Activated CD8-positive, alpha-beta memory T cell treated with anti-CD3 and anti-CD28 coated beads, Interleukin-2, amount 50 U/mL, for 48 hours (primary cell): ENCODE results near the gene BIRC5.

Source experiments
- DNase-seq: peaks from one replicate; pipeline ENCODE4 v3.0.0-alpha.2; 2020

Gene BIRC5

GRCh38 chr17:78184868-78185267 is 29.2 kb upstream of the BIRC5 start:
- DNase-seq, result no peak

GRCh38 chr17:78185981-78186691 is 27.9 kb upstream of the BIRC5 start:
- DNase-seq, result peak; percentile 64

GRCh38 chr17:78186692-78187595 is 27.1 kb upstream of the BIRC5 start, which contains the start of the genes AFMID and TK1:
TSS of gene AFMID (plus strand) at chr17:78187362. CDS start at chr17:78187371, 9 bp downstream.
TSS of gene TK1 (minus strand) at chr17:78187052. CDS start at chr17:78186994, 58 bp downstream.
- peak; percentile 98 for DNase-seq

GRCh38 chr17:78196716-78197115 is 17.3 kb upstream of the BIRC5 start:
- DNase-seq, result no peak

GRCh38 chr17:78197147-78197832 is 16.8 kb upstream of the BIRC5 start:
- no peak for DNase-seq

GRCh38 chr17:78200451-78200850 is 13.6 kb upstream of the BIRC5 start:
- DNase-seq, result no peak

GRCh38 chr17:78202666-78203065 is 11.4 kb upstream of the BIRC5 start:
- no peak for DNase-seq

- DNase-seq, result no peak
These were observed 9.5 kb upstream of the BIRC5 start for GRCh38 chr17:78204387-78205123.

GRCh38 chr17:78205124-78205775 is 8.8 kb upstream of the BIRC5 start:
- DNase-seq, result no peak

GRCh38 chr17:78206298-78206697 is 7.8 kb upstream of the BIRC5 start:
- no peak for DNase-seq

- DNase-seq, result no peak
These were observed 5.6 kb upstream of the BIRC5 start for GRCh38 chr17:78208486-78208885.

- DNase-seq, result no peak
These were observed 3.9 kb upstream of the BIRC5 start for GRCh38 chr17:78210111-78210510.

GRCh38 chr17:78211032-78211431 is 3.0 kb upstream of the BIRC5 start:
- DNase-seq, result no peak

GRCh38 chr17:78214706-78215061 is 631 bp downstream of the BIRC5 start:
- no peak for DNase-seq

GRCh38 chr17:78219396-78220150 is 5.5 kb downstream of the BIRC5 start:
- DNase-seq, result no peak

GRCh38 chr17:78223061-78223460 is 9.0 kb downstream of the BIRC5 start:
- DNase-seq, result no peak

- no peak for DNase-seq
These were observed 9.7 kb downstream of the BIRC5 start for GRCh38 chr17:78223765-78224164.

GRCh38 chr17:78224231-78225087 is 10.4 kb downstream of the BIRC5 start:
- no peak for DNase-seq

- no peak for DNase-seq
These were observed 11.2 kb downstream of the BIRC5 start for GRCh38 chr17:78225088-78225865.
